B cell (primary cell): ENCODE results near the gene VPS35. TPM values are rescaled to one million over a fixed set of nuclear protein-coding genes. Genes with fewer than 3 reads are reported as not detected.

ENCODE experiments used
- ATAC-seq: fragments of 200-7000 bp; cut with Tn5 transposase; one replicate; pipeline ENCODE4 v1.10.0; 2021; ENCODE audit warnings: low read depth, mild to moderate bottlenecking, moderate number of reproducible peaks, moderate library complexity
- CTCF ChIA-PET: fragments of 350-600 bp; sonication (Branson Sonifier 250); formaldehyde crosslinking; loops from one replicate; lab custom pipeline; 2021; ENCODE audit warnings: antibody characterized with exemption, inconsistent platforms; lab: Charles Lee
- POLR2A ChIA-PET: fragments of 350-600 bp; sonication (Branson Sonifier 250); formaldehyde crosslinking; loops from one replicate; lab custom pipeline; 2021; ENCODE audit warnings: antibody characterized with exemption; lab: Charles Lee
- DNase-seq: peaks from one replicate; pipeline ENCODE4 v3.0.0; 2013
- H2AFZ ChIP-seq: 2 replicates; pipeline ENCODE4 v1.6.1; 2012; ENCODE audit warnings: mild to moderate bottlenecking, low read depth, low read length; ENCODE audit not compliant: insufficient read depth, poor library complexity, severe bottlenecking
- H3K27ac ChIP-seq, 2 donors: 1 replicate in 1 of 2; 2 replicates in 1 of 2; pipeline ENCODE4 v1.5.1; 2012 to 2013; ENCODE audit warnings: low read length in 2 of 2, mild to moderate bottlenecking in 2 of 2, moderate library complexity in 1 of 2
- H3K27me3 ChIP-seq, 4 experiments: fragments of 200-600 bp in 1 of 4; sonication (generic) in 1 of 4; replicated peaks in 1 of 4; 1 replicate in 2 of 4; 2 replicates in 2 of 4; pipeline versions ENCODE4 v1.6.1 to v1.7.0; 2013 to 2016; ENCODE audit warnings: low read length in 3 of 4, mild to moderate bottlenecking in 2 of 4, mixed read lengths in 1 of 4, moderate library complexity in 1 of 4; ENCODE audit not compliant: insufficient read depth in 4 of 4, control insufficient read depth in 3 of 4; ENCODE audit errors: control extremely low read depth in 1 of 4
- H3K36me3 ChIP-seq, 2 experiments: replicated peaks in 1 of 2; 1 replicate in 1 of 2; 2 replicates in 1 of 2; pipeline versions ENCODE4 v1.6.1 to v1.7.1; 2013; ENCODE audit warnings: low read length in 1 of 2; ENCODE audit not compliant: insufficient read depth in 2 of 2, control insufficient read depth in 1 of 2; ENCODE audit errors: control extremely low read depth in 1 of 2, extremely low read depth in 1 of 2
- H3K4me1 ChIP-seq, 2 donors: fragments of 200-600 bp in 1 of 2; sonication (generic) in 1 of 2; 1 replicate in 1 of 2; 2 replicates in 1 of 2; pipeline versions ENCODE4 v1.5.1 to v1.6.1; 2013 to 2017; ENCODE audit warnings: low read length in 2 of 2; ENCODE audit not compliant: control insufficient read depth in 2 of 2, insufficient read depth in 2 of 2
- H3K4me2 ChIP-seq: replicated peaks from 2 replicates; pipeline ENCODE3; 2012; ENCODE audit warnings: mild to moderate bottlenecking, low read depth, low read length; ENCODE audit not compliant: poor library complexity, severe bottlenecking
- H3K4me3 ChIP-seq, 5 experiments: fragments of 200-600 bp in 1 of 5; sonication (generic) in 1 of 5; 1 replicate in 3 of 5; 2 replicates in 2 of 5; pipeline versions ENCODE4 v1.5.1 to v1.7.0; 2011 to 2016; ENCODE audit warnings: low read length in 4 of 5, mild to moderate bottlenecking in 4 of 5, low read depth in 2 of 5, control low read depth in 1 of 5, moderate library complexity in 1 of 5; ENCODE audit not compliant: insufficient read depth in 1 of 5; ENCODE audit errors: control extremely low read depth in 1 of 5, extremely low read depth in 1 of 5
- H3K79me2 ChIP-seq: fragments of 200-600 bp; sonication (generic); one replicate; pipeline ENCODE4 v1.6.0; 2016; ENCODE audit warnings: low read length; ENCODE audit not compliant: control insufficient read depth, insufficient read depth
- H3K9ac ChIP-seq: fragments of 200-600 bp; sonication (generic); 2 replicates; pipeline ENCODE4 v1.6.1; 2017; ENCODE audit warnings: mild to moderate bottlenecking, low read length, moderate library complexity
- H3K9me3 ChIP-seq, 3 donors: one replicate each; pipeline versions ENCODE4 v1.6.1 to v1.7.1; 2013; ENCODE audit warnings: low read length in 2 of 3; ENCODE audit not compliant: control insufficient read depth in 2 of 3, insufficient read depth in 1 of 3; ENCODE audit errors: control extremely low read depth in 1 of 3
- H4K20me1 ChIP-seq: 2 replicates; pipeline ENCODE4 v1.6.0; 2012; ENCODE audit warnings: mild to moderate bottlenecking, low read length; ENCODE audit not compliant: insufficient read depth, control insufficient read depth, poor library complexity, severe bottlenecking
- H3K27ac Mint-ChIP-seq: one replicate; pipeline ENCODE4 v1.8.0; 2021; ENCODE audit warnings: mixed read lengths
- H3K27me3 Mint-ChIP-seq: one replicate; pipeline ENCODE4 v1.8.0; 2021; ENCODE audit warnings: mixed read lengths
- H3K4me1 Mint-ChIP-seq: one replicate; pipeline ENCODE4 v1.8.0; 2021; ENCODE audit warnings: mixed read lengths
- H3K4me3 Mint-ChIP-seq: one replicate; pipeline ENCODE4 v1.8.0; 2021; ENCODE audit warnings: mixed read lengths
- H3K9me3 Mint-ChIP-seq: one replicate; pipeline ENCODE4 v1.8.0; 2022; ENCODE audit warnings: mixed read lengths; ENCODE audit not compliant: insufficient read depth
- CTCF ChIP-seq: fragments of 200-600 bp; IDR thresholded peaks from one replicate; pipeline ENCODE4 v1.8.0; 2022; ENCODE audit warnings: antibody characterized with exemption, mild to moderate bottlenecking
- EZH2 ChIP-seq: IDR thresholded peaks from 2 replicates; pipeline ENCODE4 v1.6.1; 2012; ENCODE audit warnings: borderline replicate concordance, low read depth, mild to moderate bottlenecking, moderate library complexity, low read length; ENCODE audit not compliant: insufficient read depth, poor library complexity, severe bottlenecking
- WGBS: methylation state at CpG from one replicate; pipeline ENCODE4 v1.1.5; 2013; ENCODE audit warnings: missing lambda C conversion rate; ENCODE audit not compliant: insufficient coverage; 5-methylcytosine and 5-hydroxymethylcytosine counted together
- intact Hi-C: fragments of 100-400 bp; cut with micrococcal nuclease; formaldehyde crosslinking; loops from one replicate; pipeline ENCODE4 v1.10.0; 2022
- polyA plus RNA-seq: library from polyadenylated mRNA; depleted of rRNA; stranded (reverse); fragments of >200 nt; gene quantifications from 2 replicates; pipeline ENCODE4 v1.2.3, GENCODE V29; 2012
- total RNA-seq, 2 donors: library from RNA; stranded (reverse); fragments of 120-200 nt in 1 of 2; gene quantifications; 1 replicate in 1 of 2; 2 replicates in 1 of 2; pipeline versions ENCODE4 v1.2.3 to v1.2.4, GENCODE V29; 2013 to 2022

VPS35 gene
- total and polyA plus RNA-seq, 2 donors (not counting 1 experiment from before 2014, with no cell fraction given), result 9.5 to 120 TPM

DNA sequence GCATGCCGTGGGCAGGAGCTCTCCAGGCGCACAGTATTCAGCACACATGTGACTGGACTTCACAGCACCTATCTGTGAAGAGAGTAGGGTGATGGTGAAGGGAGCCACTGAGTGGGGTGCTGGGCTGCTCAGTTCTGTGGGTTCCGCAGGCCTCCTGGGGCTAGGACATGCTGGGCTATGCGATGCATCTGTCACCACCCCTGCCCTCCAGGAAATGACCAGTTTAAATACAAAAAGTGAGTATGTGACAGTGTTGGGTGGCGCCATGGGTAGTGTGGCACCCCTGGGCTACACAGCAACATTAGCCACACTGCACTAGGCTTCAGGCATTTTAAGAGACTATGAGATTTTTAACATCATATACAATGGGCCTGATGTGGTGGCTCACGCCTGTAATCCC, 30.6 kb upstream of the VPS35 start:
- Histone ChIP-seq H3K36me3 (no peaks in the 10 kb centered on the region), H3K4me1 (no peaks in the 10 kb centered on the region), H4K20me1 (no peaks in the 10 kb centered on the region), H3K27me3 (peaks cover 0 to 4% (median 0%) of the 10 kb centered on the region in 4 experiments), H3K9ac (no peak overlapping the region), H2AFZ (no peak overlapping the region), H3K27ac (no peak overlapping the region), H3K4me3 (no peak overlapping the region), H3K79me2 (no peaks in the 10 kb centered on the region), H3K9me3 (no peaks in the 10 kb centered on the region), H3K4me2 (no peak overlapping the region)
- no peaks in the 10 kb centered on the region for H3K4me1 Mint-ChIP-seq
- H3K27me3 Mint-ChIP-seq, result no peaks in the 10 kb centered on the region
- no peak for ATAC-seq
- no peak for TF ChIP-seq CTCF
- POLR2A ChIA-PET, result no interaction called here
- CTCF ChIA-PET, result no interaction called here
- H3K27ac Mint-ChIP-seq, result no peak overlapping the region
- H3K9me3 Mint-ChIP-seq, result no peaks in the 10 kb centered on the region
- WGBS, result 100% methylated on average over 1 of the region's 6 CpGs
- intact Hi-C loops, result no loop called here
- no peak overlapping the region for H3K4me3 Mint-ChIP-seq
- no peak for DNase-seq

DNA sequence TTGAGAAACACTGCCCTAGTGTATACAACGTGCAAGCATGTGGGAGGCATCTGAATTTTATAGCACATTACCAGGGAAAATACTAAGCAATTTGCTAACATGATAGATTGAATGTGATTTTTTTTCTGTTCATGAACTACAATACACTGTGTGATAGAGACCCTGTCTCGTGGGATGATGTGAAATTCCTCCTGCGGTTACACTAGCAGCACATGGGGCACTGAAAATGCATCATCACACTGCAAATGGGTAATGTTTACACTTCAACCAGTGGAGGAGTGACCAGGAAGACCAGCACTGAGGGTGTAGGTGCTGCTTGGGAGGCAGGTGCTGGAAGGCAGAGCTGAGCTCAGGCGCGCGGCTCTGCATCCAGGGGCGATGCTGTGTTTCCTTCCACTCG, 29.2 kb upstream of the VPS35 start:
- Mint-ChIP-seq H3K27me3 (no peaks in the 10 kb centered on the region), H3K4me3 (no peak overlapping the region), H3K9me3 (no peaks in the 10 kb centered on the region), H3K27ac (no peak overlapping the region), H3K4me1 (peaks cover 5% of the 10 kb centered on the region)
- Histone ChIP-seq H3K36me3 (no peaks in the 10 kb centered on the region), H3K79me2 (no peaks in the 10 kb centered on the region), H4K20me1 (no peaks in the 10 kb centered on the region), H3K4me3 (no peak overlapping the region), H3K9me3 (no peaks in the 10 kb centered on the region), H3K27me3 (peaks cover 0 to 4% (median 0%) of the 10 kb centered on the region in 4 experiments), H3K4me1 (peaks cover 5 to 6% of the 10 kb centered on the region in 2 donors), H3K27ac (no peak overlapping the region), H3K9ac (no peak overlapping the region), H3K4me2 (no peak overlapping the region), H2AFZ (no peak overlapping the region)
- TF ChIP-seq CTCF (no peak), EZH2 (no peak)
- no peak for ATAC-seq
- intact Hi-C loops, result no loop called here
- DNase-seq, result no peak
- POLR2A ChIA-PET, result no interaction called here
- CTCF ChIA-PET, result no interaction called here
- WGBS, result 95% methylated on average over 8 of the region's 8 CpGs
